ENCODE results near the gene EIF6.

The EIF6 gene

DNA sequence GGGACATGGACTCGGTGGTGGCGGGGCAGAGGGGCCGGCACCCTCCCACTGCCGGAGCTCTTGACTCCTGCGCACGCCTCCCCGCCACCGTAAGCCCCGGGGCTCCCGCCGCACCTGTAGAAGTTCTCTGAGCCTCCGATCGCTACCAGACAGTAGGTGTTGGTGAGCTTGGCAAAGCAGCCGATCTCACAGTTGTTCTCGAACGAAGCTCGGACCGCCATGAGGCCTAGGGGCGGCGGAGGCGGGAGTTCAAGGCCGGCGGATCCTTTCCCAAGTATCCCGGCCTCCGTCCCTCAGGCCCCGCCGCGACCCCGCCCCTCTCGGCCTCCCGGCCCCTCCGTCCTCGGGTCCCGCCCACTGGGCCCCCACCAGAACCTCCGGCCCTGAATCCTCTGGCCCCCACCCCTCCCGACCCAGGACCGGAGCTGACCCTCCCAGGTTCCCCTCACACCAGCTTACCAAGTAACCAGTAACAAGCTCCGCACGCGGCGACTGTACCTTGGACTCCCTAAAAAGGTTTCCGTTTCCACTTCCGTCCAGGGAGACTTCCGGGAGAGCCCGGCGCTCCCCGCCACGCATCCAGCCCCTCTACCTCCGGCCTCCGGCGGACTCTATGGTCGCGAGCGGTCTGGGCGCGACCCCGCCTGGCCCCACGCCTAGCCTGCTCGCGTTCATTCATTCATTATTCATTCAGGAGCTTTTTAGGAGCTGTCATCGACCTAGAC lies at the start of gene EIF6 (continued):
- TF ChIP-seq ZFHX2 (tag by site-specific recombination; conservative IDR thresholded peaks at IDR 0.05) (peak; percentile 70), ZNF112 (tag by site-specific recombination; IDR thresholded peaks at IDR 0.05) (no peak), KLF8 (tag by site-specific recombination; IDR thresholded peaks at IDR 0.05) (peak; percentile 91), SP3 (tag by site-specific recombination; IDR thresholded peaks at IDR 0.05) (peak; percentile 91), KLF9 (tag by site-specific recombination; IDR thresholded peaks at IDR 0.05; ENCODE audit: low read depth) (peak; percentile 96), KLF1 (tag by site-specific recombination; IDR thresholded peaks at IDR 0.05) (peak; percentile 49), ZNF146 (tag by site-specific recombination; IDR thresholded peaks at IDR 0.05) (no peak), ZNF626 (tag by site-specific recombination; IDR thresholded peaks at IDR 0.05) (no peak), ZNF324 (tag by site-specific recombination; IDR thresholded peaks at IDR 0.05) (peak; percentile 15; the same call in 1 of the 2 replicates), ZNF76 (tag by site-specific recombination; IDR thresholded peaks at IDR 0.05; ENCODE audit: borderline replicate concordance, low read depth) (peak; percentile 86), ZSCAN30 (tag by site-specific recombination; IDR thresholded peaks at IDR 0.05) (peak; percentile 56), ZNF610 (tag by site-specific recombination; IDR thresholded peaks at IDR 0.05; ENCODE audit: borderline replicate concordance) (peak; percentile 52; the same call in 1 of the 2 replicates), ZSCAN23 (tag by site-specific recombination; IDR thresholded peaks at IDR 0.05) (no peak), GLIS2 (tag by site-specific recombination; IDR thresholded peaks at IDR 0.05) (peak; percentile 63; the same call in 1 of the 2 replicates), EGR2 (tag by site-specific recombination; IDR thresholded peaks at IDR 0.05; ENCODE audit: low read depth) (peak; percentile 66), ZSCAN16 (tag by site-specific recombination; IDR thresholded peaks at IDR 0.05) (peak; percentile 73; the same call in 1 of the 2 replicates), ZNF561 (tag by site-specific recombination; IDR thresholded peaks at IDR 0.05; ENCODE audit: borderline replicate concordance) (peak; percentile 80; the same call in 1 of the 2 replicates), SALL2 (tag by site-specific recombination; IDR thresholded peaks at IDR 0.05; ENCODE audit: borderline replicate concordance) (no peak), ZNF629 (tag by site-specific recombination; IDR thresholded peaks at IDR 0.05) (0 out of 2 replicates have a peak, but pooled peaks have one; percentile 58), MYNN (tag by site-specific recombination; IDR thresholded peaks at IDR 0.05; ENCODE audit: borderline replicate concordance) (no peak), ZXDB (tag by site-specific recombination; IDR thresholded peaks at IDR 0.05) (peak; percentile 73)
- TF ChIP-seq, protein P1, sequence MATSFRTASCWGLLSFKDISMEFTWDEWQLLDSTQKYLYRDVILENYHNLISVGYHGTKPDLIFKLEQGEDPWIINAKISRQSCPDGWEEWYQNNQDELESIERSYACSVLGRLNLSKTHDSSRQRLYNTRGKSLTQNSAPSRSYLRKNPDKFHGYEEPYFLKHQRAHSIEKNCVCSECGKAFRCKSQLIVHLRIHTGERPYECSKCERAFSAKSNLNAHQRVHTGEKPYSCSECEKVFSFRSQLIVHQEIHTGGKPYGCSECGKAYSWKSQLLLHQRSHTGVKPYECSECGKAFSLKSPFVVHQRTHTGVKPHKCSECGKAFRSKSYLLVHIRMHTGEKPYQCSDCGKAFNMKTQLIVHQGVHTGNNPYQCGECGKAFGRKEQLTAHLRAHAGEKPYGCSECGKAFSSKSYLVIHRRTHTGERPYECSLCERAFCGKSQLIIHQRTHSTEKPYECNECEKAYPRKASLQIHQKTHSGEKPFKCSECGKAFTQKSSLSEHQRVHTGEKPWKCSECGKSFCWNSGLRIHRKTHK (tag by site-specific recombination; IDR thresholded peaks at IDR 0.05): no peak
- TF ChIP-seq, protein P2, sequence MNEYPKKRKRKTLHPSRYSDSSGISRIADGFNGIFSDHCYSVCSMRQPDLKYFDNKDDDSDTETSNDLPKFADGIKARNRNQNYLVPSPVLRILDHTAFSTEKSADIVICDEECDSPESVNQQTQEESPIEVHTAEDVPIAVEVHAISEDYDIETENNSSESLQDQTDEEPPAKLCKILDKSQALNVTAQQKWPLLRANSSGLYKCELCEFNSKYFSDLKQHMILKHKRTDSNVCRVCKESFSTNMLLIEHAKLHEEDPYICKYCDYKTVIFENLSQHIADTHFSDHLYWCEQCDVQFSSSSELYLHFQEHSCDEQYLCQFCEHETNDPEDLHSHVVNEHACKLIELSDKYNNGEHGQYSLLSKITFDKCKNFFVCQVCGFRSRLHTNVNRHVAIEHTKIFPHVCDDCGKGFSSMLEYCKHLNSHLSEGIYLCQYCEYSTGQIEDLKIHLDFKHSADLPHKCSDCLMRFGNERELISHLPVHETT (tag by site-specific recombination; IDR thresholded peaks at IDR 0.05): no peak

DNA sequence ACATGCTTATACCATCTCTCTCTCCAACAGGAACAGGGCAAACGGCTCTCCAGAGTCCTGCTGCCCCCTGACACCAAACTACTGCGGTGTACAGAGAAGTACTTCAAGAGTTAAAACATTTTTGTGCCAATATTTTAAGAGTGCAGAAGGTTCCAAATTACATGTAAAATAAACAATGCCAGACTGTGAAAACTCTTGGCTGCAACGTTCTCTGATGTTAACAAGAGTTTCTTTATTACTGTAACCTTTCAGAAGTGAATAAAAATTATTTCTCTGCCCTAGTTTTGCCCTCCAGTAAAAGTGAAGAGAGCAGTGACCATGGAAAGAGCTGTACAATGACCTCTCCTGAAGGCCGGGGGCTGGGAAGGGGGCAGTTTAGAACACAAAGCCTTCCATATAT lies 49.0 kb upstream of the EIF6 start:
- Histone ChIP-seq H3K9me3 (ENCODE audit: control insufficient read depth, insufficient read depth, low read depth, low read length) (no peaks in the 10 kb centered on the region), H3K4me3 (ENCODE audit: low read depth, low read length) (no peak overlapping the region), H3K27ac (ENCODE audit: extremely low read depth, low read depth, low read length) (no peak overlapping the region), H3K36me3 (ENCODE audit: control insufficient read depth in 2 of 2, insufficient read depth in 1 of 2, low read length in 2 of 2) (no peaks in the 10 kb centered on the region), H3K4me1 (ENCODE audit: control insufficient read depth, insufficient read depth, low read length) (no peaks in the 10 kb centered on the region)
- ChIA-PET CTCF (interaction anchor here (1.0 to 9.6 kb wide), 2 partner anchors 12 to 29 kb away, joined by 3 to 236 read pairs; no protein-coding TSS in a partner anchor), POLR2A (no interaction called here)
- TF ChIP-seq, protein P3, sequence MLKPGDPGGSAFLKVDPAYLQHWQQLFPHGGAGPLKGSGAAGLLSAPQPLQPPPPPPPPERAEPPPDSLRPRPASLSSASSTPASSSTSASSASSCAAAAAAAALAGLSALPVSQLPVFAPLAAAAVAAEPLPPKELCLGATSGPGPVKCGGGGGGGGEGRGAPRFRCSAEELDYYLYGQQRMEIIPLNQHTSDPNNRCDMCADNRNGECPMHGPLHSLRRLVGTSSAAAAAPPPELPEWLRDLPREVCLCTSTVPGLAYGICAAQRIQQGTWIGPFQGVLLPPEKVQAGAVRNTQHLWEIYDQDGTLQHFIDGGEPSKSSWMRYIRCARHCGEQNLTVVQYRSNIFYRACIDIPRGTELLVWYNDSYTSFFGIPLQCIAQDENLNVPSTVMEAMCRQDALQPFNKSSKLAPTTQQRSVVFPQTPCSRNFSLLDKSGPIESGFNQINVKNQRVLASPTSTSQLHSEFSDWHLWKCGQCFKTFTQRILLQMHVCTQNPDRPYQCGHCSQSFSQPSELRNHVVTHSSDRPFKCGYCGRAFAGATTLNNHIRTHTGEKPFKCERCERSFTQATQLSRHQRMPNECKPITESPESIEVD (tag by site-specific recombination; IDR thresholded peaks at IDR 0.05): peak; percentile 60
- no peak for TF ChIP-seq ZNF184 (tag by site-specific recombination; IDR thresholded peaks at IDR 0.05)

Measured in HEK293 (cell line).